SK-N-SH treated with all-trans-retinoic acid at 6 μM for 48 hours (cell line): ENCODE results near the gene PCBP3.

Source experiments
- ARNTL ChIP-seq: fragments of 450-650 bp; formaldehyde crosslinking; IDR thresholded peaks from 2 replicates; pipeline ENCODE4 v1.5.0; 2020; ENCODE audit warnings: low read depth, mild to moderate bottlenecking, moderate library complexity, borderline replicate concordance
- ESRRG ChIP-seq: fragments of 250-450 bp; sonication (Bioruptor Pico); IDR thresholded peaks from 2 replicates; pipeline ENCODE4 v1.6.1; 2021; ENCODE audit warnings: mild to moderate bottlenecking
- GLIS3 ChIP-seq: fragments of 250-450 bp; sonication (Bioruptor Pico); IDR thresholded peaks from 2 replicates; pipeline ENCODE4 v1.5.0; 2020; ENCODE audit warnings: mild to moderate bottlenecking, moderate library complexity
- RARB ChIP-seq: fragments of 250-450 bp; sonication (Bioruptor Pico); IDR thresholded peaks from 2 replicates; pipeline ENCODE4 v1.8.0; 2021; ENCODE audit warnings: mild to moderate bottlenecking, moderate library complexity
- SNAI2 ChIP-seq: fragments of 250-450 bp; sonication (Bioruptor Pico); IDR thresholded peaks from 2 replicates; pipeline ENCODE4 v1.5.0; 2020; ENCODE audit warnings: mild to moderate bottlenecking, moderate library complexity
- TCF4 ChIP-seq: fragments of 250-450 bp; sonication (Bioruptor Pico); IDR thresholded peaks from 2 replicates; pipeline ENCODE4 v1.8.0; 2021; ENCODE audit warnings: mild to moderate bottlenecking, moderate library complexity, borderline replicate concordance
- ZFP3 ChIP-seq: fragments of 250-450 bp; sonication (Bioruptor Pico); IDR thresholded peaks from 2 replicates; pipeline ENCODE4 v1.5.0; 2020; ENCODE audit warnings: mild to moderate bottlenecking, moderate library complexity
- ZNF565 ChIP-seq: fragments of 450-650 bp; formaldehyde crosslinking; conservative IDR thresholded peaks from 2 replicates; pipeline ENCODE4 v1.5.0; 2020; ENCODE audit warnings: low read depth, mild to moderate bottlenecking, moderate library complexity
- ZNF70 ChIP-seq: fragments of 450-650 bp; formaldehyde crosslinking; IDR thresholded peaks from 2 replicates; pipeline ENCODE4 v1.5.0; 2020; ENCODE audit warnings: mild to moderate bottlenecking, moderate library complexity
- TF ChIP-seq, protein P1 (sequence below): fragments of 250-450 bp; sonication (Bioruptor Pico); IDR thresholded peaks from 2 replicates; pipeline ENCODE4 v1.8.0; 2020; ENCODE audit warnings: mild to moderate bottlenecking, moderate library complexity, borderline replicate concordance
- TF ChIP-seq, protein P2 (sequence below): fragments of 250-450 bp; sonication (Bioruptor Pico); IDR thresholded peaks from 2 replicates; pipeline ENCODE4 v1.5.1; 2020; ENCODE audit warnings: low read depth, mild to moderate bottlenecking, moderate library complexity
- TF ChIP-seq, protein P3 (sequence below): fragments of 250-450 bp; sonication (Bioruptor Pico); IDR thresholded peaks from 2 replicates; pipeline ENCODE4 v1.5.1; 2021; ENCODE audit warnings: mild to moderate bottlenecking, moderate library complexity

DNA sequence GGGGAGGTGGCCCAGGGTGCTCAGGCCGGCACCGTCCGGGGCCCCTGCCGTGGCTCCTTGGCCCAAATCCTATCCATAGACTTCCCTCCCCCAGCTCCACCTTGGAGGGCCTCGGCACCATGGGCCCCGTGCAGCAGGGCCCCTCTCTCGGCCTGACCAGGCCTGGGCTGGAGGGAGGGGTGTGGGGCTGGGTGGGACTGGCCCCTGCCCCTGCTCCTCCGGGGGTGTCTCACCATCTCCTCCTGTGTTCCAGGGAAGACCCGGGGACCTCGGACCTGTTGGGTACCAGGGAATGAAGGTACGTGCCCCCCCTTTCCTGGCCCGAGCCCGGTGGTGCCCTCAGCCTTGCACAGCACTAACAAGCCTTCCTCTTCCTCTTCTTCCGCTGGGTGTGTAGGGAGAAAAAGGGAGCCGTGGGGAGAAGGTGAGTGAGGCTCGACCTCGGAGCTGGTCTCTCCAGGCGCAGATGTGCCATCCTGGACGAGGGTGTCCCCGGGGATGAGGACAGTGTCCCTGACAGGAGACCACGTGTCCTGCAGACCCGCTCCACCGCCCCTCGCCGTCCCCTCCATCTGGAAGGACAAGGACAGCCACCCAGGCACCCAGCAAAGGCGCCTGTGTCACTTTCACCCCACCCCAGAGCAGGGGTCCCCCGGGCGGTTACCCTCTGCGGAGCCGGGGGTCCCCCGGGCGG is 346.0 kb downstream of the PCBP3 start:
- TF ChIP-seq GLIS3 (CRISPR knock-in tag), result no peak
- no peak for TF ChIP-seq ZFP3 (CRISPR knock-in tag)
- no peak for TF ChIP-seq ZNF565
- no peak for TF ChIP-seq ESRRG
- TF ChIP-seq, protein P1, sequence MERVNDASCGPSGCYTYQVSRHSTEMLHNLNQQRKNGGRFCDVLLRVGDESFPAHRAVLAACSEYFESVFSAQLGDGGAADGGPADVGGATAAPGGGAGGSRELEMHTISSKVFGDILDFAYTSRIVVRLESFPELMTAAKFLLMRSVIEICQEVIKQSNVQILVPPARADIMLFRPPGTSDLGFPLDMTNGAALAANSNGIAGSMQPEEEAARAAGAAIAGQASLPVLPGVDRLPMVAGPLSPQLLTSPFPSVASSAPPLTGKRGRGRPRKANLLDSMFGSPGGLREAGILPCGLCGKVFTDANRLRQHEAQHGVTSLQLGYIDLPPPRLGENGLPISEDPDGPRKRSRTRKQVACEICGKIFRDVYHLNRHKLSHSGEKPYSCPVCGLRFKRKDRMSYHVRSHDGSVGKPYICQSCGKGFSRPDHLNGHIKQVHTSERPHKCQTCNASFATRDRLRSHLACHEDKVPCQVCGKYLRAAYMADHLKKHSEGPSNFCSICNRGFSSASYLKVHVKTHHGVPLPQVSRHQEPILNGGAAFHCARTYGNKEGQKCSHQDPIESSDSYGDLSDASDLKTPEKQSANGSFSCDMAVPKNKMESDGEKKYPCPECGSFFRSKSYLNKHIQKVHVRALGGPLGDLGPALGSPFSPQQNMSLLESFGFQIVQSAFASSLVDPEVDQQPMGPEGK (CRISPR knock-in tag), result no peak
- TF ChIP-seq ARNTL (CRISPR knock-in tag), result no peak
- TF ChIP-seq, protein P2, sequence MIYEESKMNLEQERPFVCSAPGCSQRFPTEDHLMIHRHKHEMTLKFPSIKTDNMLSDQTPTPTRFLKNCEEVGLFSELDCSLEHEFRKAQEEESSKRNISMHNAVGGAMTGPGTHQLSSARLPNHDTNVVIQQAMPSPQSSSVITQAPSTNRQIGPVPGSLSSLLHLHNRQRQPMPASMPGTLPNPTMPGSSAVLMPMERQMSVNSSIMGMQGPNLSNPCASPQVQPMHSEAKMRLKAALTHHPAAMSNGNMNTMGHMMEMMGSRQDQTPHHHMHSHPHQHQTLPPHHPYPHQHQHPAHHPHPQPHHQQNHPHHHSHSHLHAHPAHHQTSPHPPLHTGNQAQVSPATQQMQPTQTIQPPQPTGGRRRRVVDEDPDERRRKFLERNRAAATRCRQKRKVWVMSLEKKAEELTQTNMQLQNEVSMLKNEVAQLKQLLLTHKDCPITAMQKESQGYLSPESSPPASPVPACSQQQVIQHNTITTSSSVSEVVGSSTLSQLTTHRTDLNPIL (CRISPR knock-in tag), result no peak
- TF ChIP-seq RARB (CRISPR knock-in tag), result no peak
- TF ChIP-seq SNAI2 (CRISPR knock-in tag), result no peak
- TF ChIP-seq, protein P3, sequence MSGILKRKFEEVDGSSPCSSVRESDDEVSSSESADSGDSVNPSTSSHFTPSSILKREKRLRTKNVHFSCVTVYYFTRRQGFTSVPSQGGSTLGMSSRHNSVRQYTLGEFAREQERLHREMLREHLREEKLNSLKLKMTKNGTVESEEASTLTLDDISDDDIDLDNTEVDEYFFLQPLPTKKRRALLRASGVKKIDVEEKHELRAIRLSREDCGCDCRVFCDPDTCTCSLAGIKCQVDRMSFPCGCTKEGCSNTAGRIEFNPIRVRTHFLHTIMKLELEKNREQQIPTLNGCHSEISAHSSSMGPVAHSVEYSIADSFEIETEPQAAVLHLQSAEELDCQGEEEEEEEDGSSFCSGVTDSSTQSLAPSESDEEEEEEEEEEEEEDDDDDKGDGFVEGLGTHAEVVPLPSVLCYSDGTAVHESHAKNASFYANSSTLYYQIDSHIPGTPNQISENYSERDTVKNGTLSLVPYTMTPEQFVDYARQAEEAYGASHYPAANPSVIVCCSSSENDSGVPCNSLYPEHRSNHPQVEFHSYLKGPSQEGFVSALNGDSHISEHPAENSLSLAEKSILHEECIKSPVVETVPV (CRISPR knock-in tag), result no peak
- no peak for TF ChIP-seq ZNF70
- no peak for TF ChIP-seq TCF4 (CRISPR knock-in tag)
